Tibial nerve (tissue), 4 donors: ENCODE data around the gene HLA-F. TPM values are rescaled to one million over a fixed set of nuclear protein-coding genes. Genes with fewer than 3 reads are reported as not detected.

Experiments used
- DNase-seq, 2 donors: peaks; one replicate each; pipeline ENCODE4 v3.0.0-alpha.2; 2019; ENCODE audit warnings: low spot score in 2 of 2
- H3K27ac ChIP-seq, 4 donors: fragments of 200-600 bp; sonication (generic) in 3 of 4; one replicate each; pipeline ENCODE4 v1.5.1; 2017 to 2019; ENCODE audit warnings: mild to moderate bottlenecking in 1 of 4
- H3K27me3 ChIP-seq, 2 donors: fragments of 200-600 bp; sonication (generic) in 1 of 2; one replicate each; pipeline versions ENCODE4 v1.5.1 to v1.6.0; 2017 to 2019
- H3K36me3 ChIP-seq, 3 donors: fragments of 200-600 bp; sonication (generic); one replicate each; pipeline ENCODE4 v1.5.1; 2018 to 2019
- H3K4me1 ChIP-seq, 4 donors: fragments of 200-600 bp; sonication (generic) in 3 of 4; one replicate each; pipeline ENCODE4 v1.5.1; 2017 to 2019
- H3K4me3 ChIP-seq, 4 donors: fragments of 200-600 bp; sonication (generic) in 3 of 4; one replicate each; pipeline ENCODE4 v1.5.1; 2017 to 2019; ENCODE audit warnings: mild to moderate bottlenecking in 1 of 4, moderate library complexity in 1 of 4
- H3K9me3 ChIP-seq, 4 donors: fragments of 200-600 bp; sonication (generic) in 3 of 4; one replicate each; pipeline ENCODE4 v1.5.1; 2017 to 2019
- CTCF ChIP-seq, 5 experiments: fragments of 200-600 bp in 3 of 5; fragments of 450-650 bp in 2 of 5; sonication (generic) in 3 of 5; IDR thresholded peaks; one replicate each; pipeline ENCODE4 v1.5.1; 2016 to 2019; ENCODE audit warnings: antibody characterized with exemption in 5 of 5, mild to moderate bottlenecking in 3 of 5, moderate library complexity in 2 of 5
- EP300 ChIP-seq, 2 donors: sonication (generic); formaldehyde crosslinking; IDR thresholded peaks; one replicate each; pipeline ENCODE4 v1.6.1; 2017; ENCODE audit warnings: antibody characterized with exemption in 2 of 2, mild to moderate bottlenecking in 1 of 2
- POLR2A ChIP-seq, 2 donors: fragments of 450-650 bp; IDR thresholded peaks; one replicate each; pipeline ENCODE4 v1.6.1; 2017; ENCODE audit warnings: antibody characterized with exemption in 2 of 2, mild to moderate bottlenecking in 2 of 2, moderate library complexity in 2 of 2
- WGBS, 2 donors: methylation state at CpG; one replicate each; pipeline ENCODE4 v1.1.5; 2018; 5-methylcytosine and 5-hydroxymethylcytosine counted together
- total RNA-seq, 4 donors: library from RNA; depleted of rRNA; stranded (reverse); fragments of >200 nt; gene quantifications; one replicate each; pipeline ENCODE4 v1.1.0, GENCODE V29; 2016

HLA-F gene
- total RNA-seq, 4 donors from 2014 or later = 63.0 to 117 (median 101) TPM

- 81 to 84% methylated on average over 13 of the region's 13 CpGs for WGBS, 2 donors
- Histone ChIP-seq H3K27me3 (peaks cover 0 to 16% of the 10 kb centered on the region in 2 donors), H3K4me1 (no peaks in the 10 kb centered on the region), H3K9me3 (peaks cover 0 to 9% (median 0%) of the 10 kb centered on the region in 4 donors), H3K4me3 (no peak overlapping the region), H3K36me3 (no peaks in the 10 kb centered on the region), H3K27ac (no peak overlapping the region)
- TF ChIP-seq POLR2A (IDR thresholded peaks at IDR 0.05) = no peak
- TF ChIP-seq CTCF (IDR thresholded peaks at IDR 0.05) = no peak
- no peak for TF ChIP-seq EP300 (IDR thresholded peaks at IDR 0.05)
- DNase-seq = no peak
These were observed 43.3 kb upstream of the HLA-F start for GRCh38 chr6:29679962-29680361.

- Histone ChIP-seq H3K27ac (no peak overlapping the region), H3K4me1 (no peaks in the 10 kb centered on the region), H3K4me3 (no peak overlapping the region), H3K27me3 (peaks cover 0 to 16% of the 10 kb centered on the region in 2 donors), H3K36me3 (no peaks in the 10 kb centered on the region), H3K9me3 (peaks cover 0 to 12% (median 0%) of the 10 kb centered on the region in 4 donors)
- TF ChIP-seq EP300 (IDR thresholded peaks at IDR 0.05) (no peak), POLR2A (IDR thresholded peaks at IDR 0.05) (no peak), CTCF (IDR thresholded peaks at IDR 0.05) (no peak)
- 75 to 77% methylated on average over 19 to 24 of the region's 24 CpGs for WGBS, 2 donors
- DNase-seq = no peak
These were observed 42.8 kb upstream of the HLA-F start for GRCh38 chr6:29680416-29680815.

GRCh38 chr6:29680904-29681303 is 42.3 kb upstream of the HLA-F start, which contains the start of gene ZFP57:
TSS of gene ZFP57 (minus strand) at chr6:29681152. CDS start at chr6:29677003, 4,149 bp downstream.
- TF ChIP-seq EP300 (IDR thresholded peaks at IDR 0.05) (no peak), POLR2A (IDR thresholded peaks at IDR 0.05) (no peak), CTCF (IDR thresholded peaks at IDR 0.05) (no peak)
- H3K9me3 ChIP-seq = peaks cover 0 to 12% (median 0%) of the 10 kb centered on the region in 4 donors
- no peak for DNase-seq
- no peak within 1 kb of the TSS for H3K27ac ChIP-seq
- H3K27me3 ChIP-seq = peaks cover 0 to 18% of the 10 kb centered on the region in 2 donors
- H3K4me3 ChIP-seq = no peak within 1 kb of the TSS
- no peaks in the 10 kb centered on the region for H3K36me3 ChIP-seq
- 57 to 80% methylated on average over 29 to 31 of the region's 31 CpGs for WGBS, 2 donors
- no peaks in the 10 kb centered on the region for H3K4me1 ChIP-seq

- no peak overlapping the region for H3K27ac ChIP-seq
- 85 to 88% methylated on average over 8 of the region's 8 CpGs for WGBS, 2 donors
- H3K4me3 ChIP-seq = no peak overlapping the region
- no peaks in the 10 kb centered on the region for H3K4me1 ChIP-seq
- H3K9me3 ChIP-seq = peaks cover 0 to 12% (median 0%) of the 10 kb centered on the region in 4 donors
- H3K27me3 ChIP-seq = peaks cover 0 to 20% of the 10 kb centered on the region in 2 donors
- no peaks in the 10 kb centered on the region for H3K36me3 ChIP-seq
- TF ChIP-seq CTCF (IDR thresholded peaks at IDR 0.05) = no peak
- no peak for TF ChIP-seq POLR2A (IDR thresholded peaks at IDR 0.05)
- no peak for TF ChIP-seq EP300 (IDR thresholded peaks at IDR 0.05)
- no peak for DNase-seq
These were observed 41.4 kb upstream of the HLA-F start for GRCh38 chr6:29681811-29682210.

GRCh38 chr6:29685718-29686326 is 37.4 kb upstream of the HLA-F start:
- H3K9me3 ChIP-seq = peaks cover 0 to 12% (median 0%) of the 10 kb centered on the region in 4 donors
- no peak overlapping the region for H3K27ac ChIP-seq
- whole genome bisulfite sequencing, 2 donors = 69 to 72% methylated on average over 15 of the region's 15 CpGs
- no peaks in the 10 kb centered on the region for H3K4me1 ChIP-seq
- TF ChIP-seq POLR2A (IDR thresholded peaks at IDR 0.05) (no peak), EP300 (IDR thresholded peaks at IDR 0.05) (no peak), CTCF (IDR thresholded peaks at IDR 0.05) (no peak)
- no peaks in the 10 kb centered on the region for H3K36me3 ChIP-seq
- no peak overlapping the region for H3K4me3 ChIP-seq
- no peak for DNase-seq
- H3K27me3 ChIP-seq = peaks cover 0 to 10% of the 10 kb centered on the region in 2 donors
